Left kidney (tissue), 2 donors: Measurements from ENCODE around the gene POU2F3. TPM values are rescaled to one million over a fixed set of nuclear protein-coding genes. Genes with fewer than 3 reads are reported as not detected.

Experiments used
- DNase-seq: peaks from one replicate; pipeline ENCODE4 v3.0.0-alpha.2; 2013
- polyA plus RNA-seq: library from polyadenylated mRNA; unstranded; fragments of 120-200 nt; gene quantifications from one replicate; pipeline ENCODE4 v1.2.1, GENCODE V29; 2013; ENCODE audit not compliant: insufficient read length

POU2F3 gene
- polyA plus RNA-seq, 1 donor = 0.32 TPM

DNA sequence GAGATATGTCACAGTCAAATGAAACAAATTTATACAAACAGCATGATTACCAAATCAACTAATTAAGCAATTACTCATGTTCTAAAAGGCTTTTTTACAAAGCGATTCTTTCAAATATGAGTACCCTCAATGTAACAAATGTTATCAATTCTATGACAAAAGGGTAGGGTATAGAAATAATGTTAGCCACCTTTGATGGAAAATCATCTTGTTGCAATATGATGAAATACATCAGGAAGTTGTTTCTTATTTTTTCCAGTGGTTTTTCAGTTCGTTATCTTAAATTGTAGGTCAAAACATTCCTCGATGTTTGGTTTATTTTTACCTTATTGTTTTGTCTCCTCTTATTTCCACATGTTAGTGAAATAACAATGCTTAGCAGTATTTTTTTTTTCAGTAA lies 102.7 kb downstream of the POU2F3 start:
- DNase-seq = no peak

DNA sequence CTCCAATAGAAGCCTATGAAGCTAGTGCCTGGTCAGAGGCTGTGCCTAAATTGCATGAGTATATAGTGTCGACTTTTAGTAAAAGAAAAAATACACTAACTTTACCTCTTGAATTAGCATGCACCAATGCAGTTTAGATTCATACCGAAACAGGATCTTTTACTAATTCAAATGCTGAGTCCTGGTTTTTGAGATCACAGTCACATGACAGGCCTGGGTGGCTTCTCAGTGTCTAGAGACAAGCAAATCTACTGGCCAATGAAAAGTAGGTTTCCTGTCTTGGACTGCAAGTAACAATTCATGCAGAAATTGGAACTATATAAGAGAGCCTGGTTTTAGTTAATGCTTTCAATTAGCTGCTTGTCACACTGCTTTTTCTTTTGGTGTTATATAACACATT lies 103.5 kb downstream of the POU2F3 start:
- no peak for DNase-seq

DNA sequence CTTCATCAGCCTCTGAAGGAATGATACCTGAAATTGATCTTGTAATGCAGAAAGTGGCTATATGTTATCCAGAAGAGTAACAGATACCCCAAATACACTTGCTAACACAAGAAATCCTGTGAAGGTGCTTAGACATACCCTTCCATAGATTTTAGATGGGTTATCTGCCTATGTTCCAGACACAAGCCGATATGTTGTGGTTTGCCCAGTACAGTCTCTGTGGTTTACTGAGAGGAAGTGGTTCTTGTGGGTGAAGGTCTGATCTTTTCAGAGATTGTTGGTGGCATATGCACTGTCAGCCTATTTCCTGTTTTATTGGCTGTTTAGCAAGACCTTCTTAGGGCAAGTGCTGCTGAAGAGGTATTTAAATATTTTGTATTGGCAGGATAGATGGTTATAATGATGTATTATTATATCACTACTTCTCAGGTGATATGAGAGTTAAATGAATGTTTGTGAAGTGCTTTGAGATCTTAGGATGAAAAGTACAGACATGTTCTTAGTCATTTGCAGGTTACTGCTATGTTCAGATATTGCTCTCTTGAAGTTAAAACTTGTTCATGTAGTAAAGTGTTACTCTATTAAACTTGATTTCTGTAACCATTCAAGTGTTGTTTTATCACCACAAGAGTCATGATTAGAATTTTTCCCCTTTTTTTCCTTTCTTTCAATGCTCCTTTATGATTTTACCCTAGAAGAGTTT lies 104.5 kb downstream of the POU2F3 start:
- DNase-seq = no peak

DNA sequence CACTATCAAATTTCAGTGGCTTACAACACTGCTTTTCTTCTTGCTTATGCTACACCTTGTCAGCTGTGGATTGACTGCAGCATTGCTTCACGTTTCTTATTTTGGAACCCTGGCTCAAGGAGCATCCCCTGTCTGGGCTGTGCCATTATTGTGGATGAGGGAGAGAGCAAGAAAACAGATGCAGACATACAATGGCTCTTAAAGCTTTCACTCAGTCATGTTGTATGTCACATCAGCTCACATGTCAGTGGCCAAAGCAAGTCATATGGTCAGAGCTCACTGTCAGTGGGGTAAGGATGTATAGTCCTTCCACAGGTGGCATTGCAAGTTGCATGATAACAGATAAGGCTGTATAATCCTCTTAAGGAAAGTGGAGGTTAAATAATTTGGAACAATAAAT lies 106.3 kb downstream of the POU2F3 start:
- no peak for DNase-seq

DNA sequence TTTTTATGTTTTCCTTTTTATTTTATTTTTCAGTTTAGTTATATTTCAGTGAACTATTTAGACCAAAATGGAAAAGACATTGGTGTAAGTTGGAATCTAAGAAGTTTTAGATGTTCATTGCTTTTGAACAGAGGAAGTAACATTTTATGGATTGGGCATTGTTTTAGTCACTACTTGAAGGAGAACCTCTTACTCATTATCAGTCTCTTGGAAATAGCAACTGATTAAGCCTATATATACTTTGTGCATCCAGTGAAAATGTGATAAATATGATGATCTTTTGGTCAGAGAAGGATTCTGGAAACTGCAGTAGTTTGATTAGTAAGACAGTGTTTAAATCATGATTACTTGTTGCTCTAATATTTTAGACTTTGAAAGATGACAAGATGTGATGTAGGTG lies 110.7 kb downstream of the POU2F3 start:
- no peak for DNase-seq

DNA sequence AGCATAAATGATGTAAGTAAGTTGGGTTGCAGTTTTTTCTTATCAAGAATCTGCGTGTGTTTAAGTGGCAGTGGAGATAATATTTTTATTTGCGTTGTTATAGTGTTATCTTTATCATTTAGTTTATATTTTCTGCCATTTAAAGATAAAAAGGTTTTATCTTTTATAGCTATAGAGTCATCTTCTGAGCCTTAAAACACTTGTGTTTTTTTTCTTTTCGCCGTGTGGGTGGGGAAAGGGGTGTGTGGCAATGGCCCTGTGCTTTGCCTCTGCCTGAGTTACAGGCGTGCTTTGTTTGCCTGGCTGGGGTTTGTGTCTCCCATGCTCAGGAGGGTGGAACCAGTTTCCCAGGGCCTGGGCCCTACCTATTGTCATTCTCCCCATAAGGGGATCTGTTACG lies 112.5 kb downstream of the POU2F3 start:
- DNase-seq = no peak

DNA sequence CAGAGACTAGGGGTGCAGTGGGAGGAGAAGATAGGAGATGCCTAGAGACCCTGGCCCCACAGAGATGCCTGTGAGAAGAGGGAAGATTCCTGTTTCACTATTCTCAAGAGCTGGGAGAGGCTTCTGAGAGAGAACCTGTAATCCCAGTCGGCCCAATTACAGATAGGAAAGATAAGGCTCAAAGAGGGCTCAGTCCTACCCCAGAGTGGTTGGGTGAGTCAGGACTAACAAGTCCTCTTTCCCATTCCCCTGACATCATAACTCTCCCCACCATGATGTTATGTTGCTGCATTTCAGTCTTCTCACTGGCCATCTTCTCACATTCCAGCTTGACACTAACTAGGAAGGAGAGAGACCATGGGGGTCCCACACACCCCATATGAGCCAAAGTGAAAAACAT lies 114.1 kb downstream of the POU2F3 start:
- no peak for DNase-seq

DNA sequence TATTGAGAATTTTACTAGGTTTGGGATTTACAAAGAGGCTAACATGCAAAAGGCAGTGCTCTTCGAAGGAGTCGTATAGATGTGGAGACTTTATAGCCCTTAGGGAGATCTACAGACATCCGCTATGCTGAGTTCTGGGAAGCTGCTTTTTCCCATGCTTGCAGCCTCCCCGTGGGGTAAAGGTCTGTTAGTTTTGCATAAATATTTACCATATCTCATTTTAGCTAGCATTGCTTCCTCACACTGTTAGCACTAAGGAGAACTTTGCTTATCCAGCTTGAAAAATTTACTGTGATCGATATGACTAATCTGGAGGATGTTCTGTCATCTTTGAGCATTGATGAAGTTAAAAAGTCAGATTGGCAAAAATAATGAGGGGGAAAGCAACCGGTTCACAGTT lies 114.8 kb downstream of the POU2F3 start:
- no peak for DNase-seq

DNA sequence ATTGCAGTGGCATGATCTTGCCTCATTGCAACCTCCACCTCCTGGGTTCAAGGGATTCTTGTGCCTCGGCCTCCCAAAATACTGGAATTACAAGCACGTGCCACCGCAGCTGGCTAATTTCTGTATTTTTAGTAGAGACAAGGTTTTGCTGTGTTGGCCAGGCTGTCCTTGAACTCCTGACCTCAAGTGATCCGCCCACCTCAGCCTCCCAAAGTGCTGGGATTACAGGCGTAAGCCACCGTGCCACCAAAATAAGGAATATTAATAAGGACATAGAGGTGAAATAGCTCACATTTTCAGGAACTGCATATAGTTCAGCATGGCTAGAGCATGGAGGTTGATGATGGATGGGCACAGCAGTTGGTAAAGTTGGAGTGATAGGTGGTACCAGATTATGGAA lies 117.7 kb downstream of the POU2F3 start:
- DNase-seq = no peak

DNA sequence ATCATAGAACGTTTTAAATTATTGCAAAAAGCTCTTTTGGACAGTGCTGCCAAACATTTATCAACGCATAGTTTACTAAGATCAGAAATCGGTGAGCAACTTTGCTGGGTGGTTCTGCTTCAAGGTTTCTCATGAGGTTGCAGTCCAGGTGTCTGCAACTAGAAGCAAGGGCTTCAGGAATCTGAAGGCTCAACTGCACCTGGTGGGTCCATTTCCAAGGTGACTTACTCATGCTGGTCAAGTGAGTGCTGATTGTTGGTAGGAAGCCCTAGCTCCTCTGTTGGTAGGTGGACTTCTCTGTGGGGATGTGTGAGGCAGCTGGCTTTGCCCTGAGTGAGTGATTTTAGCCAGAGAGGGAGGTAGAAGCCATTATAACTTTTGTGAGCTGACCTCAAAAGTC lies 118.8 kb downstream of the POU2F3 start:
- DNase-seq = no peak

DNA sequence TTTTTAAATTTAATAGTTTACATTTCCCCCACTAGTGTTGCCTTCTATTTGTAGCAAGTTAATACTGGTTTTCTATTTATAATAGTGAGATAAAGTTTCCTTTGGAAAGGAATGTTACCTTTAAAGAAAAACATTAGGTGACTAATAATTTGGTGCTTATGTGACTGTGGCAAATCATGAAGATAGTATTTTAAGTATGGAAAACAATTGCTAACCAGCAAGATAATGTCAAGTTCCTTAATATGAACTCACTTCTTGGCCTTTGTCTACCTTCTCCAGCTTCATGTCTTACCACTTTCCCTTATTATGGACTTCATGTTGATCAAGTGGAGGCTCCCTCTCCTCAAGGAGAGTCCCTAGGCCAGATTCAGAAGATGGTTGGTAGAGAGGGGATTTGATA lies 123.5 kb downstream of the POU2F3 start:
- no peak for DNase-seq

DNA sequence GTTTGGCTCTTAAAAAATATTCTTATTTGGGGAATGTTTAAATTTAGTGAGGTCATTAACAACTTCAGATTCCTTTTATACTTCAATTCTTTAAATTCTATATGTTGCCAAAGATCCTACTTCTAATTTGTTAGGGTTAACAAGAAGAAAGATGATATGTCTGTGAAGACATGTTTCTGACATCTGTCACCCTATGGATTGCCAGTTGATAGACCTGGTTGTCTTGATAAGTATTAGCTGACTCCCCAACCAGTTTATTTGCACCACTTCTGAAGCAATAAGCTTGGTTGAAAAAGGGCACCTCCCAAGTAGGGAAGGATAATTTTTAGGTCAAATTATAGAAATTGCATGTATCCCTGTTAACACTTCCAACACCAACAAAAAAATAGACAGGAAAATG lies 125.6 kb downstream of the POU2F3 start:
- no peak for DNase-seq

Other genes starting within 250 kb of the POU2F3 start
- gene TRIM29, start 102.0 kb upstream of the POU2F3 start, polyA plus RNA-seq = 1.8 TPM
- gene OAF, start 29.1 kb upstream of the POU2F3 start, polyA plus RNA-seq = 36.7 TPM
- gene TLCD5, start 85.2 kb downstream of the POU2F3 start, polyA plus RNA-seq = 18.8 TPM
- 141 TPM for gene ARHGEF12, start 96.3 kb downstream of the POU2F3 start, polyA plus RNA-seq